ENCODE measurements around the gene ARID4B. TPM values are rescaled to one million over a fixed set of nuclear protein-coding genes. Genes with fewer than 3 reads are reported as not detected.

The ARID4B gene
- total and polyA plus RNA-seq, 2 donors (not counting 3 experiments of a cell fraction or from before 2014, with no cell fraction given), result 6.7 to 40.7 TPM

DNA sequence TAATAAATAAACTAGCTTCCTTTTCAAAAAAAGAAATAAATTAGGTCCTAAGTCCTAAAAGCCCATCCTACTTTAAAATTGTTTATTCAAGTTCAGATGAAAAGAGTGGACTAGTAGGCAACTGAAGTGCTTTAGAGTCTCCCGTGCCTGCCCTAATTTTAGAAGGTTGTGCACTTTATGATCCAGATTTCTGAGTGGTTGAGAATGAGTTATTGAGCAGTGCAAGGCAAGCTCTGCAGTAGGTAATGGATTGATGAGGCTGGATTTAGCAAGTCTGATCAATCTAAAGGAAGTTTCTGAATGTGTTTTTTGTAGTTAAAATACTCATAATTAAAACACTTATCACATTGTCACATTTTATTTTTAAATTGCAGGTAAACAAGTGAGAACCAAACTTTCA is 13.4 kb upstream of the ARID4B start:
- TF ChIP-seq GATA2 (IDR thresholded peaks at IDR 0.05; ENCODE audit: insufficient read depth, insufficient read length, low read depth, low read length), result no peak
- no peak for TF ChIP-seq EZH2 (IDR thresholded peaks at IDR 0.05; ENCODE audit: borderline replicate concordance, low read depth, low read length, severe bottlenecking)
- TF ChIP-seq MYC (IDR thresholded peaks at IDR 0.05; ENCODE audit: low read depth, low read length), result no peak
- TF ChIP-seq CTCF (IDR thresholded peaks at IDR 0.05; ENCODE audit: extremely low read depth in 1 of 2, insufficient read depth in 1 of 2, low read depth in 1 of 2, low read length in 2 of 2), result no peak
- no peak for TF ChIP-seq POLR2A (IDR thresholded peaks at IDR 0.05; ENCODE audit: low read depth, low read length)
- no peak for TF ChIP-seq JUN (IDR thresholded peaks at IDR 0.05; ENCODE audit: borderline replicate concordance, insufficient read depth, insufficient read length, low read depth)
- TF ChIP-seq FOS (IDR thresholded peaks at IDR 0.05; ENCODE audit: borderline replicate concordance, insufficient read depth, low read length), result no peak
- no peak for TF ChIP-seq POLR2AphosphoS5 (IDR thresholded peaks at IDR 0.05; ENCODE audit: insufficient read depth, low read depth, low read length)
- TF ChIP-seq, protein P1, sequence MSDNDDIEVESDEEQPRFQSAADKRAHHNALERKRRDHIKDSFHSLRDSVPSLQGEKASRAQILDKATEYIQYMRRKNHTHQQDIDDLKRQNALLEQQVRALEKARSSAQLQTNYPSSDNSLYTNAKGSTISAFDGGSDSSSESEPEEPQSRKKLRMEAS (IDR thresholded peaks at IDR 0.05; ENCODE audit: insufficient read depth, insufficient read length), result no peak
- no peak overlapping the region for H2AFZ ChIP-seq (ENCODE audit: low read depth, low read length)
- H3K9ac ChIP-seq (replicated peaks; ENCODE audit: extremely low read depth, insufficient read depth, low read length), result no peak overlapping the region
- no peaks in the 10 kb centered on the region for H3K27me3 ChIP-seq (ENCODE audit: control insufficient read depth in 2 of 2, insufficient read depth in 2 of 2, low read length in 2 of 2)
- no peaks in the 10 kb centered on the region for H3K9me1 ChIP-seq (replicated peaks; ENCODE audit: control insufficient read depth, extremely low read depth, insufficient read depth, low read length)
- no peak overlapping the region for H3K4me2 ChIP-seq (ENCODE audit: insufficient read depth, low read length)
- H3K4me3 ChIP-seq (replicated peaks in 1 of 3; ENCODE audit: insufficient read depth in 1 of 3, low read depth in 1 of 3, low read length in 3 of 3), result no peak overlapping the region
- H3K9me3 ChIP-seq (replicated peaks; ENCODE audit: control insufficient read depth, insufficient read depth, low read length), result no peaks in the 10 kb centered on the region
- peaks cover 6 to 11% of the 10 kb centered on the region in 2 experiments for H3K36me3 ChIP-seq (ENCODE audit: control insufficient read depth in 2 of 2, extremely low read depth in 1 of 2, insufficient read depth in 2 of 2, low read length in 2 of 2)
- H3K79me2 ChIP-seq (ENCODE audit: control insufficient read depth, insufficient read depth, low read length), result no peaks in the 10 kb centered on the region
- dilution Hi-C loops (cut with MboI; ENCODE audit: extremely low pct_ligation_motif_present, low sequenced_read_pairs), result no loop called here
- no peak overlapping the region for H3K27ac ChIP-seq (ENCODE audit: insufficient read depth, low read depth, low read length)
- H4K20me1 ChIP-seq (replicated peaks; ENCODE audit: control insufficient read depth, extremely low read depth, insufficient read depth, low read length), result no peaks in the 10 kb centered on the region
- H3K4me1 ChIP-seq (ENCODE audit: control insufficient read depth, extremely low read depth, insufficient read depth, low read length), result no peaks in the 10 kb centered on the region
- intact Hi-C loops (cut with micrococcal nuclease), result no loop called here
- POLR2A ChIA-PET, result interaction anchor here (0.7 kb wide), 1 partner anchor 128 kb away, joined by 4 read pairs; no protein-coding TSS in a partner anchor
- FAIRE-seq, result no peak
- no peak for DNase-seq (ENCODE audit: low read depth, low spot score)
- BruUV-seq (replicated peaks), result no TSS peak
- CTCF ChIA-PET, result interaction anchor here (1.6 kb wide), 1 partner anchor 11 kb away, joined by 4 read pairs; no protein-coding TSS in a partner anchor
